Measurements from ENCODE around the gene BUB3.

Gene BUB3

DNA sequence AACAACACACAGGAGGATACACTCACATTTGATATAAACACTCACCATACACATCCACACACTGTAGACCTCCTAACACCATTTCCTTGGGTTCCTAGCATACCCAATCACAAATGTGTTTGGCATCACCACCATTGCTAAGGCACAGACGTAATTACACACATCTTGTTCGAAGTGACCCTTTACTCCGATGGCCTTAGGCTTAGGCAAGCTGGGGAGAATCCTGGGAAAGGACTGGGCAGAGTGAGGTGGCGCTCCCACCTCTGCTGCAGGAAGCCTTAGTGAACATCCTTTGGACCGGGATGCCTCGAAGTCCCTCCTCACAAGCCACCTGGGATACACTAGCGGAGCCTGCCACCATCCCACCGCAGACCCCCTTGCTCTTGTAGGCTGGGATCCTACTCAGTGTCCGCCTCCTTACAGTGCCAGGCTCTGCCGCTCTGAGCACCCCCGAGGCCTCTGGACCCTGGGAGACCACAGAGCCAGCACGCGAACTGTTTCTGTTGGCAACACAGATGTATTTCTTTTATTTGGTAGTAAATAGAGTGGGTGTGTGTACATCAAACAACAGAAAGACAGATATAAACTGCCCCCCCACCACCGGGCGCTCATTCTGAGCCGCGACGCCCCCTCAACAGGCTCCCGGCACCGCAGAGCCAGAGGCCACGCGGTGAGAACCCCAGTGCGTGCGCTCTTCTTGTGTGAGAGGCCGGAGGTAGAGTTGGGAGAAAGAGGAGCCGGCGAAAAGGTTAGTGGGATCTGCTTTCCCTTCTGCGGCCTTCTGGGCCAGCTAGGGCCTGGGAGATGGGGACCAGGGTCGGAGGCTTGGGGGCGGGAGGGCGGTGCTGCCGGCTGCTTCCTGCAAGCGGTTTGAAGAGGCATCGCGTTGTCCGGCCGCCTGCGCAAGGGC, 12.2 kb upstream of the BUB3 start:
- H3K4me3 ChIP-seq (ENCODE audit: control insufficient read depth, low read depth, low read length), result no peak overlapping the region
- no peak for DNase-seq (ENCODE audit: low read depth)
- TF ChIP-seq, protein P1, sequence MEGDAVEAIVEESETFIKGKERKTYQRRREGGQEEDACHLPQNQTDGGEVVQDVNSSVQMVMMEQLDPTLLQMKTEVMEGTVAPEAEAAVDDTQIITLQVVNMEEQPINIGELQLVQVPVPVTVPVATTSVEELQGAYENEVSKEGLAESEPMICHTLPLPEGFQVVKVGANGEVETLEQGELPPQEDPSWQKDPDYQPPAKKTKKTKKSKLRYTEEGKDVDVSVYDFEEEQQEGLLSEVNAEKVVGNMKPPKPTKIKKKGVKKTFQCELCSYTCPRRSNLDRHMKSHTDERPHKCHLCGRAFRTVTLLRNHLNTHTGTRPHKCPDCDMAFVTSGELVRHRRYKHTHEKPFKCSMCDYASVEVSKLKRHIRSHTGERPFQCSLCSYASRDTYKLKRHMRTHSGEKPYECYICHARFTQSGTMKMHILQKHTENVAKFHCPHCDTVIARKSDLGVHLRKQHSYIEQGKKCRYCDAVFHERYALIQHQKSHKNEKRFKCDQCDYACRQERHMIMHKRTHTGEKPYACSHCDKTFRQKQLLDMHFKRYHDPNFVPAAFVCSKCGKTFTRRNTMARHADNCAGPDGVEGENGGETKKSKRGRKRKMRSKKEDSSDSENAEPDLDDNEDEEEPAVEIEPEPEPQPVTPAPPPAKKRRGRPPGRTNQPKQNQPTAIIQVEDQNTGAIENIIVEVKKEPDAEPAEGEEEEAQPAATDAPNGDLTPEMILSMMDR (IDR thresholded peaks at IDR 0.05; ENCODE audit: control insufficient read depth, insufficient read depth, low read depth, low read length, missing control alignments), result no peak

DNA sequence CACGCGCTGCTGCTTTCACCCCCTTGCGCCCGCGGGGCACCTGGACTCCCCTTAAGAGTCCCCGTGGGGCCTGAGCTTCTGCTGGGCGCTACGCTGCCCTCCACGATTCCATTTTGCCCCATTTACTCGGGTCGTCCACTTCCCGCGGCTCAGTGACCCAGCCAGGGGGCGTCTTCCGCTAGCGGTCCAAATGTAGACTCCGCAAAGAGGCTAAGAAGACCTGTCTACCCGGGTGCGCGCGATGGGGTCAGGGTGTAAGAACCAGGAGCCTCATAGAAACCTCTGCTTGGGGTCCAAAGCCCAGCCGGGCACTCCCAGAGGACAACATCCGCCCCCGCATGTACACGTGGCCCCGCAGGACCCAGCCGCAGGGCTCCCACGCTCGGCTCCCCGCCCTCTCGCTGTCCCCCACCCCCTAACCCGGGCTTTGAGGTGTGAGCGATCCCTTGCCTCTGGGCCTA, 11.5 kb upstream of the BUB3 start:
- DNase-seq (ENCODE audit: low read depth), result no peak
- TF ChIP-seq, protein P1 (IDR thresholded peaks at IDR 0.05; ENCODE audit: control insufficient read depth, insufficient read depth, low read depth, low read length, missing control alignments), result no peak
- H3K4me3 ChIP-seq (ENCODE audit: control insufficient read depth, low read depth, low read length), result no peak overlapping the region

DNA sequence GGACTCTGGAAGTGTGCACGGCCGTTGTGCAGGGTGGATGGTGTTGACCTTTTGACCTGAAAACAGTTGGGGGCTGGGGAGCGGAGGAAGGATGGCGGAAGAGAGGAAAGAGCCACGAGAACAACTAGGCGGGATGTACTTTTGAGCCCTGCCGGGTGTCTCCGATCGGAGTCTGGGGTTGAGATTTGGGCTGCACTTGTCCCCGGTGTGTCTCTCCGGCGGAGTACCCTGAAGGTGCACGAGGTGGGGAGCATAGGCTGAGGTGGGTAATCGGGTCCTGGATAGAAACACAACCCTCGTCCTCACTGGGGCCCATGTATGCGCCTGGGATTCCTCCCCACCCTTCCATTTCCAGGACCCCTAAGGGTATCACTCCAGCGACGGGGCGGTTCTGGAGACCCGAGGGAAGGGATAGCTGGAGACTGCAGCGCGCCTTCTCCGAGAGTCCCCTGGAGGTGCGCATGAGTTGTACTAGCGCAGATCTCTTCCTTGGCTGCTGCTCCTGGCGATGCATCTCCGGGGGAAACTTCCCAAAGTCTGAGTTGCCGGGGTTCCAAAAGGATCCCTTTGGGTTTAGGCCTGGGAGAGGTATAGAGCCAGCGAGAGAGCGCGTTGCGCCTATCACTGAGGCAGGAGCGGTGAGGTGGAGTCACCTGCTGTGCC, 10.9 kb upstream of the BUB3 start:
- TF ChIP-seq, protein P1 (IDR thresholded peaks at IDR 0.05; ENCODE audit: control insufficient read depth, insufficient read depth, low read depth, low read length, missing control alignments), result no peak
- no peak overlapping the region for H3K4me3 ChIP-seq (ENCODE audit: control insufficient read depth, low read depth, low read length)
- DNase-seq (ENCODE audit: low read depth), result no peak

DNA sequence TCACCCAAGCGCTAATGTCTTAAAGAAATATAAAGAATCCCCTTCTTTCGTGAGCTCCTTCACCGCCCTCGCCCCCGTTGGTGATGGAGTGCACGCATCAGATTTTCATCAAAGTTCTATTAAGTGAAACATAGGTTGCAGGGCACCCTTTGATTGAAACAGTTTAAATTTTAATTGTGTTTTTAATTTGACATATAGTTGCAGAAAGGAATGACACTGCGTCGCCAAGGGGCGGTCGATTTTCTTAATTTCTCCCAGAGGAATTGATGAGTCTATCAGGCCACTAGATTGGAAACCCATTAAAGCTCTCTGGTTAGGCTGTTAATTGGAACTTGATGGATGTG, 10.4 kb upstream of the BUB3 start:
- no peak overlapping the region for H3K4me3 ChIP-seq (ENCODE audit: control insufficient read depth, low read depth, low read length)
- no peak for DNase-seq (ENCODE audit: low read depth)
- TF ChIP-seq, protein P1 (IDR thresholded peaks at IDR 0.05; ENCODE audit: control insufficient read depth, insufficient read depth, low read depth, low read length, missing control alignments), result no peak

DNA sequence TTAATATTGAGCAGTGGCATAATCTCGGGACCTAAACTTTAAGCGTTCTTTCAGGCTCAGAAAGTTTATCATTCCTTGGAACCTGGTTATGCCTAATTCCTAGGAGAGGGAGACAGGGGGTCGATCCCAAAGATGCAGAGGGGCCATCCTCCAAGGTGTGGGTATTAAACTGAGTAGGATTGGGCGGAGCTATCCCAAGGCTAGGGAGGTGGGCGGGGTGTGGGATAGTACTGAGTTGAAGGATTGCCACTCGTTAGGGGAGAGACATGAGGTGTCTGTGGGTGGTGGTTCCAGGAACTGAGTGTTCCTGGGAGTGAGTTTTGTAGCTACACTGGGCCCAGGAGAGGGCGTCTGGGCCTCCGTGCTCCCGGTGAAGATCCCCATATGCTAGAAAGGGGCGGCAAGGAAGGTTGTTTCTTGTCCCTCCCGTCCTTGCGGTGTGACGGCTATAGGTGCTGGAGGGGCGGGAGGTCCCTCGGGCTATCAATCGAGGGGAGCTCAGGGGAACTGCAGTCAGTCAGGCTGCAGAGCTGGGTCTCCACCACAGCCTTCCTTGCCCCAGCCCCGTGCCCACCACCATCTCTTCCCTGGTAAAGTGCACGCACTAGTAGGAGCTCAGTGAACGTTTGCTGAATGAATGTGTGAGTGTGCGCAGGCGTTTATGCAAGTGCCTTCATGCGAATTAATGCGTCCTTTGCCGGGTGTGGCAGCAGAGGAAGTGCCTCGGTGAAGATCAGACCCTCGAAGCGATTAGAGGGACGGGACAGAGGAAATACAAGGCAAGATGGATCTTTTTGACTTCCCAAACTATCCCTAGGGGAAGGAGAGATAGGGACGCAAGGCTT, 9.3 kb upstream of the BUB3 start:
- TF ChIP-seq, protein P1 (IDR thresholded peaks at IDR 0.05; ENCODE audit: control insufficient read depth, insufficient read depth, low read depth, low read length, missing control alignments), result peak; percentile 20
- DNase-seq (ENCODE audit: low read depth), result no peak

DNA sequence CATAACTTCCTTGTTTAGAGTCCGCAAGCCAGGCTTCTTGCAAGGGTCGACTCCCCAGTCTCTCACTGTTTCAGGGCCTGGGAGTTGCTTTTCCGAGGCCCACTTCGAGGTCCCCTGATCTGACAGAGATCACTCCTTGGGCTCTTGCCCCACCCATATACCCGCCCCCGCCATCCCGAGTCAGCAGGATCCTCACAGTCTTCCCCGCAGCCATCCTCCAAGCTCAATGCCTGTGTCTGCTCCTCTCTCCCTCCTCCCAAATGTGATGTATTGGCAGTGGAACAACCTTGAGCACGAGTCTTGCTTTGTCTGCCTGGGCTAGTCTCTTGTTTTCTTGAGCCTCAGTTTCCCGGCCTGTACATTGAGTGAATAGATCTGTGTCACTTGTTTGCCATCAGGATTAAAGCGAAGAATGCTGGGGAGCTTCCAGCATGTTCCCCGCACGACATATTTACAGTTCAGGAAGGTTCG, 8.6 kb upstream of the BUB3 start:
- H3K4me3 ChIP-seq (ENCODE audit: control insufficient read depth, low read depth, low read length), result no peak overlapping the region
- no peak for DNase-seq (ENCODE audit: low read depth)
- TF ChIP-seq, protein P1 (IDR thresholded peaks at IDR 0.05; ENCODE audit: control insufficient read depth, insufficient read depth, low read depth, low read length, missing control alignments), result no peak

More for the DNA sequence above, 9.3 kb upstream of the BUB3 start:
- H3K4me3 ChIP-seq (ENCODE audit: control insufficient read depth, low read depth, low read length), result no peak overlapping the region

Measured in AG09309 (cell line).